ENCODE results near the gene TECPR1. TPM values are rescaled to one million over a fixed set of nuclear protein-coding genes. Genes with fewer than 3 reads are reported as not detected.

Gene TECPR1
- total RNA-seq = 10 to 100 TPM; 16.0 to 59.6 (median 33.9) TPM

GRCh38 chr7:98251601-98252424, at the start of gene TECPR1:
TSS of gene TECPR1 (minus strand) at chr7:98252232. CDS start at chr7:98246146, 6,086 bp downstream.
- Histone ChIP-seq H3K4me1 (peaks cover 18 to 28% of the 10 kb centered on the region in 2 donors), H3K4me3 (peak within 1 kb of the TSS; percentile 74 to 93 (median 86)), H3K9me3 (no peaks in the 10 kb centered on the region), H3K36me3 (no peaks in the 10 kb centered on the region), H3K27me3 (no peaks in the 10 kb centered on the region), H3K27ac (peak within 1 kb of the TSS; percentile 85 to 94 (median 88))
- TF ChIP-seq POLR2A (IDR thresholded peaks at IDR 0.05) (peak; percentile 45 to 60), CTCF (IDR thresholded peaks at IDR 0.05 in 4 of 5, conservative IDR thresholded peaks at IDR 0.05 in 1 of 5) (peak in 1 of 5 experiments; percentile 18)
- ATAC-seq (peak; percentile 94 to 96), DNase-seq (peak; percentile 94 to 95)
- in situ Hi-C loops (cut with MboI; ENCODE audit: low sequenced_read_pairs in 4 of 4) (loop anchor here in 2 of 4 donors (25.0 kb wide), 2 partner anchors 140 to 160 kb away; partner anchors contain the start of genes BAIAP2L1 (in 1 of the 2) and LMTK2 (in 1 of the 2)), intact Hi-C loops (cut with DNase I; ENCODE audit: low total_unique reads) (loop anchor here (1.0 to 5.0 kb wide), 4 partner anchors 28 to 149 kb away; partner anchors contain the start of genes BAIAP2L1 and LMTK2)

GRCh38 chr7:98300595-98301372, 48.8 kb upstream of the TECPR1 start:
- Histone ChIP-seq H3K27ac (no peak overlapping the region), H3K9me3 (no peaks in the 10 kb centered on the region), H3K27me3 (no peaks in the 10 kb centered on the region), H3K4me3 (no peak overlapping the region), H3K4me1 (no peaks in the 10 kb centered on the region), H3K36me3 (no peaks in the 10 kb centered on the region)
- intact Hi-C loops (cut with DNase I; ENCODE audit: low total_unique reads) (no loop called here), in situ Hi-C loops (cut with MboI; ENCODE audit: low sequenced_read_pairs in 4 of 4) (no loop called here)
- DNase-seq (no peak), ATAC-seq (no peak)
- TF ChIP-seq CTCF (IDR thresholded peaks at IDR 0.05 in 4 of 5, conservative IDR thresholded peaks at IDR 0.05 in 1 of 5) (no peak), POLR2A (IDR thresholded peaks at IDR 0.05) (no peak)

- ATAC-seq (no peak), DNase-seq (no peak)
- TF ChIP-seq CTCF (IDR thresholded peaks at IDR 0.05 in 4 of 5, conservative IDR thresholded peaks at IDR 0.05 in 1 of 5) (no peak), POLR2A (IDR thresholded peaks at IDR 0.05) (no peak)
- H3K9me3 ChIP-seq = no peaks in the 10 kb centered on the region
- H3K4me3 ChIP-seq = no peak overlapping the region
- H3K27me3 ChIP-seq = no peaks in the 10 kb centered on the region
- H3K4me1 ChIP-seq = peaks cover 3% of the 10 kb centered on the region in 2 donors
- no peak overlapping the region for H3K27ac ChIP-seq
- intact Hi-C loops (cut with DNase I; ENCODE audit: low total_unique reads) = no loop called here
- in situ Hi-C loops (cut with MboI; ENCODE audit: low sequenced_read_pairs in 4 of 4) = no loop called here
- H3K36me3 ChIP-seq = peaks cover 0 to 18% of the 10 kb centered on the region in 2 donors
These were observed 45.7 kb upstream of the TECPR1 start for GRCh38 chr7:98297626-98298286.

- H3K27ac ChIP-seq = no peak overlapping the region
- intact Hi-C loops (cut with DNase I; ENCODE audit: low total_unique reads) (no loop called here), in situ Hi-C loops (cut with MboI; ENCODE audit: low sequenced_read_pairs in 4 of 4) (no loop called here)
- peak in 1 of 2 donors; percentile 10 for ATAC-seq
- no peaks in the 10 kb centered on the region for H3K27me3 ChIP-seq
- H3K4me3 ChIP-seq = no peak overlapping the region
- no peaks in the 10 kb centered on the region for H3K9me3 ChIP-seq
- peaks cover 0 to 28% of the 10 kb centered on the region in 2 donors for H3K36me3 ChIP-seq
- TF ChIP-seq POLR2A (IDR thresholded peaks at IDR 0.05) = no peak
- TF ChIP-seq CTCF (IDR thresholded peaks at IDR 0.05 in 4 of 5, conservative IDR thresholded peaks at IDR 0.05 in 1 of 5) = no peak
- peaks cover 3% of the 10 kb centered on the region in 2 donors for H3K4me1 ChIP-seq
- no peak for DNase-seq
These were observed 44.8 kb upstream of the TECPR1 start for GRCh38 chr7:98296833-98297232.
